Measurements from ENCODE around the gene RGS10.
A peak's percentile ranks its signal among the peaks of the same experiment; 100 is the strongest.

DNA sequence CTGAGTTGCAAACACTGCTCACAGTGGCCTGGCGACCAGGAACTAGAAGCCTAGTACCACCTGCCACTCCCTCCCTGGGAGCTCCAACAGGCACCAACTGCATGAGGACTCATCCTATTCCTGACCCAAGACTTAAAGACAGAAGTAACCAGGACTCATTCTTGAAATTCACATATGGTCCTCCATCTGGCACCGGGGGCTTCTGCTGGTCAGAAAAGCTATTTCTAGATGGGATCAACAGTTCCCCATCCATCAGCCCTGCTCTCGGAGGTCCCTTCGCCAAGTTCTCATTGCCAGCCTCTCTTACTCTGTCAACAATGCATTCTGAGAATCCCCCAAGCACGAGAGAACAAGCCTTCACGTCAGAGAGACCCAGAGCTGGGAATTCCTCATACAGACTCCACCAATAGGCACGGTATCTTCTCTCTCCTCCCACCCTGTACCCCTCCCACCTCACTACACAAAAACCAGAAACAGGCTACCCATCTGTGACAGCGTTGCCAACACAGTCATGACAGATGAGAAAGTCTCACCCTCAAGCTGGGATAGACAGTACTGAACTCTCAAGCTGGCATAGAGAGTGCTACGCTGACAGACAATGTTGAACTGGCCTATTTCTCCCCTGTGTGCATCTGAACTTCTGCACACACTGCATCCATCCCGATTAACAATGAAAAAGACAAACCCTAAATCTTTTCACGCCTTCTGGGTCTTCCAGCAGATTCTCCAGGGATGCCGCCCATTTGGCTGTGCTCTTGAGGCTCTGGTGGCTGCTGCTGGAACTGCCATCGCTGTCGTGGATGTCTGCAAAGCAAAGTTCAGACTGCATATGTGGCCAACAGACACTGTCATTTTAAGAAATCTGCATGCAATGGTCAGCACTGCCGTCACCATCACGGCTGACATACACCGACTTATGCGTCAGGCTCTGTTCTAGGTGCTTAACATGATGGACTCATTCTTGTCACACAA is 15.6 kb downstream of the RGS10 start:
- TF ChIP-seq, protein P1, sequence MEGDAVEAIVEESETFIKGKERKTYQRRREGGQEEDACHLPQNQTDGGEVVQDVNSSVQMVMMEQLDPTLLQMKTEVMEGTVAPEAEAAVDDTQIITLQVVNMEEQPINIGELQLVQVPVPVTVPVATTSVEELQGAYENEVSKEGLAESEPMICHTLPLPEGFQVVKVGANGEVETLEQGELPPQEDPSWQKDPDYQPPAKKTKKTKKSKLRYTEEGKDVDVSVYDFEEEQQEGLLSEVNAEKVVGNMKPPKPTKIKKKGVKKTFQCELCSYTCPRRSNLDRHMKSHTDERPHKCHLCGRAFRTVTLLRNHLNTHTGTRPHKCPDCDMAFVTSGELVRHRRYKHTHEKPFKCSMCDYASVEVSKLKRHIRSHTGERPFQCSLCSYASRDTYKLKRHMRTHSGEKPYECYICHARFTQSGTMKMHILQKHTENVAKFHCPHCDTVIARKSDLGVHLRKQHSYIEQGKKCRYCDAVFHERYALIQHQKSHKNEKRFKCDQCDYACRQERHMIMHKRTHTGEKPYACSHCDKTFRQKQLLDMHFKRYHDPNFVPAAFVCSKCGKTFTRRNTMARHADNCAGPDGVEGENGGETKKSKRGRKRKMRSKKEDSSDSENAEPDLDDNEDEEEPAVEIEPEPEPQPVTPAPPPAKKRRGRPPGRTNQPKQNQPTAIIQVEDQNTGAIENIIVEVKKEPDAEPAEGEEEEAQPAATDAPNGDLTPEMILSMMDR (IDR thresholded peaks at IDR 0.05): peak in 2 of 6 experiments; percentile 6 to 10
- no peak for TF ChIP-seq POLR2A (IDR thresholded peaks at IDR 0.05)
